ENCODE measurements around the gene TRIM14. TPM values are rescaled to one million over a fixed set of nuclear protein-coding genes. Genes with fewer than 3 reads are reported as not detected.

Gene TRIM14
- total RNA-seq, 1 donor from 2014 or later = 12.8 TPM

DNA sequence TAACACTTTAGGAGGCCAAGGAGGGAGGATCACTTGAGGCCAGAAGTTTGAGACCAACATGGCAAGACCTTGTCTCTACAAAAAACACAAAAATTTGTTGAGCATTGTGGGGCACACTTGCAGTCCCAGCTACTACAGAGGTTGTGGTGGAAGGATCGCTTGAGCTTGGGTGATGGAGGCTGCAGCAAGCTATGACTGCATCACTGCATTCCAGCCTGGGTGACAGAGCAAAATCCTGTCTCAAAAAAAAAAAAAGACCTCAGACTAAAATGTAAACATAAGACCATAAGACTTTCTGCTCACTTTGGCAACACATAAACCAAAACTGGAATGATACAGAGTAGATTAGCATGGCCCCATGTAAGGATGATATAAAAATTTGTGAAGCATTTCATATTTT is 87.1 kb downstream of the TRIM14 start:
- intact Hi-C loops (cut with micrococcal nuclease) = no loop called here
- peaks cover 33% of the 10 kb centered on the region for H3K4me1 Mint-ChIP-seq
- TF ChIP-seq, protein P1, sequence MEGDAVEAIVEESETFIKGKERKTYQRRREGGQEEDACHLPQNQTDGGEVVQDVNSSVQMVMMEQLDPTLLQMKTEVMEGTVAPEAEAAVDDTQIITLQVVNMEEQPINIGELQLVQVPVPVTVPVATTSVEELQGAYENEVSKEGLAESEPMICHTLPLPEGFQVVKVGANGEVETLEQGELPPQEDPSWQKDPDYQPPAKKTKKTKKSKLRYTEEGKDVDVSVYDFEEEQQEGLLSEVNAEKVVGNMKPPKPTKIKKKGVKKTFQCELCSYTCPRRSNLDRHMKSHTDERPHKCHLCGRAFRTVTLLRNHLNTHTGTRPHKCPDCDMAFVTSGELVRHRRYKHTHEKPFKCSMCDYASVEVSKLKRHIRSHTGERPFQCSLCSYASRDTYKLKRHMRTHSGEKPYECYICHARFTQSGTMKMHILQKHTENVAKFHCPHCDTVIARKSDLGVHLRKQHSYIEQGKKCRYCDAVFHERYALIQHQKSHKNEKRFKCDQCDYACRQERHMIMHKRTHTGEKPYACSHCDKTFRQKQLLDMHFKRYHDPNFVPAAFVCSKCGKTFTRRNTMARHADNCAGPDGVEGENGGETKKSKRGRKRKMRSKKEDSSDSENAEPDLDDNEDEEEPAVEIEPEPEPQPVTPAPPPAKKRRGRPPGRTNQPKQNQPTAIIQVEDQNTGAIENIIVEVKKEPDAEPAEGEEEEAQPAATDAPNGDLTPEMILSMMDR (IDR thresholded peaks at IDR 0.05) = no peak
- H3K27me3 Mint-ChIP-seq = no peaks in the 10 kb centered on the region
- H3K4me3 Mint-ChIP-seq = no peak overlapping the region
- no peak overlapping the region for H3K27ac Mint-ChIP-seq
- no peak for DNase-seq
- no peaks in the 10 kb centered on the region for H3K36me3 Mint-ChIP-seq (ENCODE audit: low read depth)
- ChIA-PET CTCF (interaction anchor here (0.6 to 4.6 kb wide), 2 partner anchors 18 to 109 kb away, joined by 3 to 49 read pairs; partner anchors contain the start of gene TRMO), POLR2A (no interaction called here)
- no peaks in the 10 kb centered on the region for H3K9me3 Mint-ChIP-seq
- no peak for ATAC-seq (ENCODE audit: low read depth)

DNA sequence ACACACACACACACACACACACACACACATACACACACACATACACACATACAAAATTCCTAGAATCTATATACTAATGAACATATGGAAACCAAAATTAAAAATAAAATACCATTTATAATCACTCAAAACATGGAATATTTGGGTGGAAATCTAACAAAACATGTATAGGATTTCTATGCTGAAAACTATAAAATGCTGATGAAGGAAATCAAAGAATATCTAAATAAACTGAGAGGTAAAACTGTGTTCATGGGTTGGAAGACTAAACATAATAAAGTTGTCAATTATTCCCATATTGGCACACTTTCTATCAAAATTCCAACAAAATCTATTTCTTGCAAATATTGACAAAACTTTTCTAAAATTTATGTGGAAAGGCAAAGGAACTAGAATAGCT is 87.9 kb downstream of the TRIM14 start:
- ATAC-seq (ENCODE audit: low read depth) (no peak), DNase-seq (no peak)
- H3K27ac Mint-ChIP-seq = no peak overlapping the region
- ChIA-PET POLR2A (no interaction called here), CTCF (no interaction called here)
- TF ChIP-seq, protein P1 (IDR thresholded peaks at IDR 0.05) = no peak
- peaks cover 32% of the 10 kb centered on the region for H3K4me1 Mint-ChIP-seq
- intact Hi-C loops (cut with micrococcal nuclease) = no loop called here
- H3K9me3 Mint-ChIP-seq = no peaks in the 10 kb centered on the region
- H3K36me3 Mint-ChIP-seq (ENCODE audit: low read depth) = peaks cover 3% of the 10 kb centered on the region
- no peaks in the 10 kb centered on the region for H3K27me3 Mint-ChIP-seq
- H3K4me3 Mint-ChIP-seq = no peak overlapping the region

DNA sequence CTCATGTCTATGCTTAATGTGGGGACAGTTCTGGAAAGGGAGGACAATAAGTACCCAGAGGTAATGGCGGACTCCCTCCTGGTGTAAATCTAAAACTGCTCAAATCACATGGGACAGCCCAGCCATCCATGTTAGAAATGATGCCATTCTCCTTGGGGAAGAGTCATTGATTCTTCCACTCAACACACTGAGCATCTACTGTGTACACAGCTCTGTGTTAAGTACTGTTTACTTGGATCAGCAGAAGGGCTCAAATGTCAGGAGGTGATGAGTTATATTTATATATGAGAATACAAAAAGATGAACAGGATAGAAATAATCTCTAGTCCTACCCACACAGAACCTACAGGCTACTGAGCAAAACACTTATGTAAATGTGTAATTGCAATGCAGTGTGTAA is 94.3 kb downstream of the TRIM14 start:
- Mint-ChIP-seq H3K27ac (no peak overlapping the region), H3K9me3 (no peaks in the 10 kb centered on the region), H3K4me1 (no peaks in the 10 kb centered on the region), H3K36me3 (ENCODE audit: low read depth) (peaks cover 19% of the 10 kb centered on the region), H3K27me3 (no peaks in the 10 kb centered on the region), H3K4me3 (no peak overlapping the region)
- intact Hi-C loops (cut with micrococcal nuclease) = no loop called here
- TF ChIP-seq, protein P1 (IDR thresholded peaks at IDR 0.05) = no peak
- DNase-seq (no peak), ATAC-seq (ENCODE audit: low read depth) (no peak)
- POLR2A ChIA-PET = no interaction called here
- CTCF ChIA-PET = no interaction called here

DNA sequence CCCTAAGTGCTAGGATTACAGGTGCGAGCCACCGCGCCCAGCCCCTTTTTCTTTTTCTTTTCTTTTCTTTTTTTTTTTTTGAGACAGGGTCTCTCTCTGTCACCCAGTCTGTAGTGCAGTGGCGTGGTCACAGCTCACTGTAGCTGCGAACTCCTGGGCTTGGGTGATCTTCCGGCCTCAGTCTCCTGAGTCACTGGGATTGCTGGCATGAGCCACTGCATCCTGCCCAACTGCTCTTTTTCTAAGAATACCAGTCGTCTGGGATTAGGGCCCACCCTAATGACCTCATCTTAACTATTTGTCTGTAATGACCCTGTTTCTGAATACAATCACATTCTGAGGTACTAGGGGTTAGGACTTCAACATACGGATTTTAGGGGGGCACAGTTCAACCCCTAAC is 96.6 kb downstream of the TRIM14 start:
- ChIA-PET CTCF (no interaction called here), POLR2A (no interaction called here)
- no peak for ATAC-seq (ENCODE audit: low read depth)
- Mint-ChIP-seq H3K27me3 (no peaks in the 10 kb centered on the region), H3K9me3 (no peaks in the 10 kb centered on the region), H3K4me3 (no peak overlapping the region), H3K27ac (no peak overlapping the region), H3K4me1 (no peaks in the 10 kb centered on the region), H3K36me3 (ENCODE audit: low read depth) (peaks cover 41% of the 10 kb centered on the region)
- TF ChIP-seq, protein P1 (IDR thresholded peaks at IDR 0.05) = no peak
- no peak for DNase-seq
- intact Hi-C loops (cut with micrococcal nuclease) = no loop called here

DNA sequence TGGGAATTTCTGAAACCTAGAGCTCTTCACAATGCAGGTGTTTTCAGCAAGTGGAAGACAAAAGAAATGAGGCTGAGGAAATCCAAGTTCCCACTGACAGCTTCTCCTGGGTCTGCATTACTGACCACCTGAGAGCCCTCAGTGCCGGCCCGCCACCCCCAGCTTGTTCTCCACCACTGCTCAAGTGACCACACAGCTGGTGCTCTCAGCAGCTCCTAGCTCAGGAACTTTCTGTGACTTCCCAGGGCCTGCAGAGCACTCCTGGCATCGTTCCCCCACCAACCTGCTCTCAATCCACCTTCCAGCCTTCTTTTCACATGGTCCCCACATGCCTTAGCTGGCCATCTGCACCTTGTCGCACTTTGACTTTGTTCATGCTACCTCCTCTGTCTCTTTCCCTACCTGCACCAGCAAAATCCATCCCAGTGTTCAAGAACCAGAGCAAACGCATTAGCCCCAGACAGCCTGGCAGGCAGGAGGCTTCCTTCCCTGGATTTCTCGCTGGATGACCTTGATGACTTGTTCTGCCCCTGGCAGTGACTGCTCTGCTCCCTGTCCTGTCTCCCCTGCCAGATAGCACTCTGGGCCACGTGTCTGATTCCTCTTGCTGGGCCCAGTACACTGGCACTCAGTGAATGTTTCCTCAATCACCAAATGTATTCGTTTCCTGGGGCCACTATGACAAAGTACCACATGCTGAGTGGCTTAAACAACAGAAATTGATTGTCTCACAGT is 97.5 kb downstream of the TRIM14 start:
- Mint-ChIP-seq H3K27ac (no peak overlapping the region), H3K4me1 (no peaks in the 10 kb centered on the region), H3K27me3 (no peaks in the 10 kb centered on the region), H3K9me3 (no peaks in the 10 kb centered on the region), H3K36me3 (ENCODE audit: low read depth) (peaks cover 50% of the 10 kb centered on the region), H3K4me3 (no peak overlapping the region)
- POLR2A ChIA-PET = no interaction called here
- TF ChIP-seq, protein P1 (IDR thresholded peaks at IDR 0.05) = no peak
- intact Hi-C loops (cut with micrococcal nuclease) = no loop called here
- ATAC-seq (ENCODE audit: low read depth) (no peak), DNase-seq (no peak)
- CTCF ChIA-PET = interaction anchor here (1.9 kb wide), 1 partner anchor 13 kb away, joined by 6 read pairs; no protein-coding TSS in a partner anchor
